HG03175 (cell line): ENCODE results near the gene FGF1.
A peak's percentile ranks its signal among the peaks of the same experiment; 100 is the strongest.

ENCODE experiments used
- ATAC-seq: cut with Tn5 transposase; IDR thresholded peaks from one replicate; pipeline ENCODE4 v1.9.1; 2021; ENCODE audit warnings: mild to moderate bottlenecking, moderate library complexity; ENCODE audit not compliant: unreplicated experiment

The FGF1 gene

GRCh38 chr5:142685418-142686209, at the start of gene FGF1:
TSS of gene FGF1 (minus strand) at chr5:142686090. CDS start at chr5:142614127, 71,963 bp downstream.
- ATAC-seq: no peak

DNA sequence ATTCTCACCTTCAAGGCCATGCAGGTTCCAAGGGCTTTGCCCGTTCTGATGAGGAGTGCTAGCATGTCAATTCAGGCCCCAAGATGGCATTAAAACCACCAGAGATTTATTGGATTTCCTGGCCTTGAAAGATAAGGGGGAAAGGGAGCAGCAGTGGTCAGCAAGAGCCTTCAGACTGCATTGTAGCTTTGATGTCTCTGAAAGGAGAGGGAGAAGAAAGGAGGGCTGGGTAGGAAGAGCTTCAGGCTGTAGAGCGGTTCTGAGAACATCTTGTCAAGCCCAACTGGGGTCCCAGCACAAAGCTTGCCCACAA, 41.8 kb upstream of the FGF1 start:
- ATAC-seq: no peak

DNA sequence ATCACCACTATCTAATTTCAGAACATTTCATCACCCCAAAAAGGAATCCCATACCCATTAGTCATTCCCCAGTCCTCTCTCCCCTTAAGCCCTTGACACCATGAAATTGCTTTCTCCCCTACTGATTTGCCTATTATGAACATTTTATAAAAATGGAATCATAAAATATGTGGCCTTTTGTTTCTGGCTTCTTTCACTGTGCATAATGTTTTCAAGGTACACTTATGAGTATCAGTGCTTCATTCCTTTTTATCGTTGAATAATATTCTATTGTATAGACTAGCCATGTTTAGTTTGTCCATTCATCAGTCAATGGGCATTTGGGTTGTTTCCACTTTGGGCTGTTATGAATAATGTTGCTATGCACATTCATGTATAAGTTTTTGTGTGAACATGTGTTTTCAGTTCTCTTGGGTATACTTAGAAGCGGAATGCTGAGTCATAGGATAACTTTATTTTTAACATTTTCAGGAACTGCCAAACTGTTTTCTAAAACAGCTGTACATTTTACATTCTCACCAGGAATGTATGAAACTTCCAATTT, 40.4 kb upstream of the FGF1 start:
- no peak for ATAC-seq

DNA sequence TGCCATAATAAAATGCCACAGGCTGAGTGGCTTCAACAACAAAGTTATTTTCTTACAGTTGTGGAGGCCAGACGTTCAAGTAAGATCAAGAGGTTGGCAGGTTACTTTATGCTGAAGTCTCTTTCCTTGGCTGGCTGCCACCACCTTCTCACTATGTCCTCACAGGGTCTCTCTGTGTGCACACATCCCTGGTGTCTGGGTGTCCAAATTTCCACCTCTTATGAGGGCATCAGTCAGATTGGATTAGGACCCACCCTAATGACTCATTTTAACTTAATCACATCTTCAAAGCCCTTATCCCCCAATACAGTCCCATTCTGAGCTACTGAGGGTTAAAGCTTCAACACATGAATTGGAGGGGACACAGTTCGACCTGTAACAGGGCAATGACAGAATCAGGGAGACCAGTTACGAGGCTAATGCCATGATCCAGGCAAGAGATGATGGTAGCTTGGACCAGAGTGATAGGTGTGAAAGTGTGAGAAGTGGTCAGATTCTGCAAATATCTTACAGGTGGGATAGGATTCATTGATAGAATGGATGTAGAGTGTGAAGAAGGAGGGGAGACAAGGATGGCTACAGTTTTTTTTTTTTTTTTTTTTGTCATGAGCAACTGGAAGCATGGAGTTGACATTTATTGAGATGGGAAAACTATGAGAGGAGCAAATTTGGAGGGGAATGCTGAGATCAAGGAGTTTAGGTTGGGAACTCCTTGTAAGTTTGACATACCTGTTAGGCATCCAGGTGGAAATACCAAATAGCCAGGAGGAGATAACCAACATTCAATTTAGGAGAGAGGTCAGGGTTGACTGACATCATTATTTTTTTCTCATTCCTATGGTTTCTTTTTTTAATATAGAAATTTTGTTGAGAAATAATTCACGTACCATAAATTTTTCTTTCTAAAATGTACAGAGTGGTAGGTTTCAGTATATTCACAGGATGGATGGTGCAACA, 39.6 kb upstream of the FGF1 start:
- ATAC-seq: no peak

GRCh38 chr5:142724821-142725220, 38.9 kb upstream of the FGF1 start:
- ATAC-seq: no peak

DNA sequence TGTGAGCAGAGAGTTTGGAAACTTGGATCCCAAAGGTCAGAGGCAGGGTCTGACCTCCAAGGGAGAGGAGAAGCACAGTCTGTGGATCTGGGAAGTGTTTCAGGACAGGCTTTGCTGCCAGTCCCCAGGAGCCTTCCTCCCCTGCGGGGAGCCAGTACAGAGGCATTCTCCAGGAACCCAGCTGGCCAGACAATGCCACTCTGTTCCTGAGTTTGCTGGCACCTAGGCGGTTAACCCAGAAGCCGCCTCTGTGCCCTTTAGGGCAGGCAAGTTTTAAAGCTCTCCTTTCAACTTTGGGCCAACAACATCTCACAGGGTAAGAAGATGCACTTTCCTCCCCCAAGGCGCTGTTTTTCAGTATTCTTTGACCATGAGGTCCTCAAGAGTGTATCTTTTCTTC, 37.0 kb upstream of the FGF1 start:
- no peak for ATAC-seq

- ATAC-seq: no peak
Measured at GRCh38 chr5:142722146-142722545, 36.3 kb upstream of the FGF1 start.

- ATAC-seq: no peak
Measured at GRCh38 chr5:142720641-142721271, 34.9 kb upstream of the FGF1 start.

GRCh38 chr5:142719836-142720370, 34.0 kb upstream of the FGF1 start:
- no peak for ATAC-seq

GRCh38 chr5:142717582-142718215, 31.8 kb upstream of the FGF1 start:
- ATAC-seq: no peak

DNA sequence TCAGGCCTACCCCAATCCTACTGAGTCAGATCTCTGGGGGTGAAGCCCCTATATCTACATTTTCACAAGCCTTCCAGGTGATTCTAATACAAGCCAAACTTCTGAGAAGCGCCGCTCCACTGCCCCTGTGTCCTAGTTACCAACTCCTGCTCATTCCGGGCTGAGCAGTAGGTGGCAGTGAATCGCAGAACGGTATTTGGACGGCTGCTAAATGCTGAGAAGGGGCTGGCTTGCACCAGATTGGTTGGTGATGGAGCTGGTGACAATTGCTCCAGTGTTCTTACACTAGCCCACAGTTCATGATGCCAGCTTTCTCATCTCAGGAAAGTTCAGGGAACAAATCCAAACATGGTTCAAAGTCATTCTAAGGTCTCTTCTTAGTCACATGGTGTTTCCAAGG, 31.1 kb upstream of the FGF1 start:
- peak; percentile 54 for ATAC-seq

GRCh38 chr5:142715291-142715690, 29.4 kb upstream of the FGF1 start:
- ATAC-seq: no peak

DNA sequence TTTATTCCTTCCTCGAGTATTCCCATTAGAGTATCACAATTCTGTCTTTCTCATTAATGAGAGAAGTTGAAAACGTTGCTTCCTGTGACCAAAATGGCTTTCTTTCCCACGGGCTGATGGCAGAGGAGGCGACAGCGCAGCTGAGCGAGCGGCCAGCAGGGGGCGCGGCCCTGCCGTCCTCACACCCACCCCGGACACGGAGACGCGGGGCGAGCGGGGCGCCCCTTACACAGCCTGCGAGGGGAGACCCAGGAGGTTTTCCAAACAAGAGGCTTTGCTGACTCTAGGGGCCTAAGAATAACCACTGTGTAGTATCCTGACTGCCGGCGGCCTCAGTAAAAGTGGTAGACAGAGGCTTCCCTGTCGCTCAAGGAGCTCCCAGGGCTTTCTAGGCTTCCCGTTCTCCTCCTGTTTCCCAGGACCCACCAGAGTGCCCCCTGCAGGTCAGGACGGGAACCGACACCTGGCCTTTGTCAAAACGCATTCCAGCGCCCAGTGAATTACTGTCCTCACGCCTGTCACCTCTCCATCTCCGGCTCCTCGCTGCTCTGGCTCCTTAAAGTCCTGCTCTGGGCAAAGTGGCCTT, 27.3 kb upstream of the FGF1 start:
- ATAC-seq: peak; percentile 97

- ATAC-seq: no peak
Measured at GRCh38 chr5:142703153-142703552, 17.3 kb upstream of the FGF1 start.

DNA sequence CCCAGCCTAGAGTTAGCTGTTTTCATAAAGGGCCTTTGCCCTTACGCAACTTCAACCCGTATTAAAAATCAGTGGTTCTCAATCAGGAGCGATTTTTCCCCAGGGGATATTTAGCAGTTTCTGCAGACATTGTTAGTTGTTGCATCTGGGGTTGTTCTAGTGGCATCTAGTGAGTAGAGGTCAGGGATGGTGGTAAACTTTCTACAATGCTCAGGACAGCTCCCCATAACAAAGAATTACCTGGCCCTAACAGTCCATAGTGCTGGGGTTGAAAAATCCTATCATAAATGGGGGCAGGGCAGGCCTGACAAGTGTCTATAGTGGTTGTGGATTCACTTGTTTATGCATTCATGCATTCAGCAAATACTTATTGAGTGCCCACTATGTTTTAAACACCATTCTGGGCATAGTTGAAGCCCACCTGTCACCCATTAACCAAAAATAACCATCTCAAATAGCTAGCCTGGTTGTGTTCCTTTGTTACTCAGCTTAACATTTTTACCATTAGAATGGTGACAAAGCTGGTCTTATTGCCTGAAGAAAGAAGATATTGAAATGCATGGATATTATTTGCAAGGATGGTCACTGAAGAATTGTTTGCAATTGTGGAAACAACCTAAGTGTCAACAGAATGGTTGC, 15.9 kb upstream of the FGF1 start:
- ATAC-seq: no peak

DNA sequence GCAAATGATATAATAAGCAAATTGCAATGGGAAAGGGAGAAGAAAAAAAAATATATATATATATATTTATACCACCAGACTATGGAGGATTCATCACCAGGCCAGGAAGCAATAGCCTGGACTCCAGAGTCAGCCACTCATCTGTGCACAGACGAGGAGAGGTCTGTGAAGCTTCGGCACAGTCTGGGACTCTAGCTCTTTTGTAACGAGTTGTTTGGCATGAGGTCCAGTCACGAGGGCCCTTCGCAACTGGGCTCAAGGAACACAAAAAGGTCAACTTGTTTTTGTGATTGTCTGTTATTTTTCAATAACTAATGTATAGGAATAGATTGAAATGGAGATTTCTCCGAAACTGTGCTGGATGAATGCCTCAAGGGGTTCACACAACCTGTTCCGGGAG, 14.7 kb upstream of the FGF1 start:
- ATAC-seq: no peak

- ATAC-seq: peak; percentile 77
Measured at GRCh38 chr5:142699184-142699720, 13.4 kb upstream of the FGF1 start.

DNA sequence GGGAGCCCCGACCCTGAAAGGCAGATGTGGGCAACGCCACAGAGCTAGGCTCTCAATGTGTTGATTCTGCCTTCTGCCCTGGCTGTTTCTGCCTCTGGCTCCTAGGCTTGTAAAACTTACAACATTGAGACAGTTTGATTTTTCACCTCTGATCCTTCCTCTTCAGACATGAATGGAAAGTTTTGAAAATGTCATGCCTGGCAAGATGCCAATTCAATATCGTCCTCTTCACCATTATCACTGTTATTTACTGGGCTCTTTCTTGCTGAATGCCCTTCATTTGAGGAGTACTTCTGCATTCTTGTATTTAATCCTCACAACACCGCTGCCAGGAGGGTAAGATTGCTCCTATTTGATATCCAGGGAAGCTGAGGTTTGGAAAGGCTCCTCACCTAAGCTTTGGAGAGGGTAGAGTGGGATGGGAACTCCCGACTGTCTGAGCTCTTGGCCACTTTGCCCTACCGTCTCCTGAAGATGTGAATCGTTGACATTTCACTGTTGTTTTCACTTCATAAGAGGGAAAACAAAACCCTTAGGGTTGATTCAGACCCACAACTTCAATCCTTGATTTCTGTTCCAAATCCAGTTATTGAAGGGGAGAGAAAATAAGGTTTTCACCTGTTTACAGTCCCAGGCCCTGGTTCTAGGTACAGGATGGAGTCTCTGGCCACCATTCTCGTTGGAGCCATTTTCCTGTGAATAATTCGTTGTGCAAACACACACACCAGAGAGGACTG, 12.7 kb upstream of the FGF1 start:
- no peak for ATAC-seq
